ENCODE measurements around the gene THUMPD3.

Gene THUMPD3

GRCh38 chr3:9362731-9363530, at the start of gene THUMPD3:
TSS of gene THUMPD3 (plus strand) at chr3:9363054. CDS start at chr3:9365069, 2,015 bp downstream.
- DNase-seq = peak; percentile 90 to 91

- DNase-seq = no peak
These were observed 48.1 kb upstream of the THUMPD3 start for GRCh38 chr3:9314796-9315195.

GRCh38 chr3:9316881-9317361, 45.9 kb upstream of the THUMPD3 start:
- DNase-seq = no peak

- no peak for DNase-seq
These were observed 40.1 kb upstream of the THUMPD3 start for GRCh38 chr3:9322780-9323179.

- no peak for DNase-seq
These were observed 37.9 kb upstream of the THUMPD3 start for GRCh38 chr3:9324944-9325343.

GRCh38 chr3:9327578-9327977, 35.3 kb upstream of the THUMPD3 start:
- DNase-seq = no peak

GRCh38 chr3:9330166-9330703, 32.6 kb upstream of the THUMPD3 start:
- no peak for DNase-seq

GRCh38 chr3:9331171-9331570, 31.7 kb upstream of the THUMPD3 start:
- DNase-seq = no peak

- no peak for DNase-seq
These were observed 30.4 kb upstream of the THUMPD3 start for GRCh38 chr3:9332250-9333030.

- no peak for DNase-seq
These were observed 22.9 kb upstream of the THUMPD3 start for GRCh38 chr3:9339761-9340471.

- DNase-seq = no peak
These were observed 22.4 kb upstream of the THUMPD3 start for GRCh38 chr3:9340472-9340902.

- DNase-seq = no peak
These were observed 20.2 kb upstream of the THUMPD3 start for GRCh38 chr3:9342696-9343095.

GRCh38 chr3:9343115-9343514, 19.7 kb upstream of the THUMPD3 start:
- no peak for DNase-seq

GRCh38 chr3:9345041-9345440, 17.8 kb upstream of the THUMPD3 start:
- DNase-seq = no peak

- DNase-seq = no peak
These were observed 16.7 kb upstream of the THUMPD3 start for GRCh38 chr3:9346141-9346540.

- DNase-seq = no peak
These were observed 15.8 kb upstream of the THUMPD3 start for GRCh38 chr3:9347081-9347480.

- DNase-seq = no peak
These were observed 15.0 kb upstream of the THUMPD3 start for GRCh38 chr3:9347887-9348286.

- DNase-seq = no peak
These were observed 13.3 kb upstream of the THUMPD3 start for GRCh38 chr3:9349321-9350117.

GRCh38 chr3:9351709-9352126, 11.1 kb upstream of the THUMPD3 start:
- DNase-seq = no peak

GRCh38 chr3:9352917-9353752, 9.7 kb upstream of the THUMPD3 start:
- DNase-seq = peak; percentile 60 to 65
